Stimulated activated CD4-positive, alpha-beta T cell treated with anti-CD3 and anti-CD28 coated beads, Interleukin-15, amount 100 ng/mL, for 48 hours (primary cell): ENCODE results near the gene C19orf85.
"Not testable (repeated sequence)": the region's sequence is repeated elsewhere in the genome, so short reads cannot be mapped to it uniquely, and the experiment has no call there.

ENCODE experiments used
- DNase-seq, 2 donors: peaks; one replicate each; pipeline ENCODE4 v3.0.0-alpha.2; 2020; ENCODE audit warnings: low read depth in 2 of 2

C19orf85 gene

DNA sequence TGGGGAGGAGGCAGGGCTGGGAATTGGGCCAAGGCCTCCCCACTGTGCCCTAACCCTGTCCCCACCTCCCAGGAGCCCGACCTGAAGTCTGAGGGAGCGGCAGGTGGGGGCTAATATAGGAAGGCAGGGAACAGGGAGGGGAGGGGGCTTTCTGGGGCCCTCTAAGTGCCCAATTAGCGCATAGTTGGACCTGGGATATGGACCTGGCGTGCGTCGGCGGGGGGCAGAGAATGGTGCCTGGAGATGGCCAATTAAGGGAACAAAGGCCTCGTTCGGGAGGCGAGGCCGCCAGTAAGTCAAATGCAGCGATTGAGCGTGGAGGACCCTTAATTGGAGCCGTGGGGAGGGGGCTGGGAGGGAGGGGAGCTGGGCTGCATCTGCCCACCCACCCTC is at the start of gene C19orf85:
TSS of gene C19orf85 (minus strand) at position 90 of the 393 bp plus-strand sequence. CDS start 197 bp downstream, outside the sequence.
- DNase-seq = no peak

GRCh38 chr19:55508120-55508519 is 43.6 kb upstream of the C19orf85 start:
- DNase-seq = no peak

DNA sequence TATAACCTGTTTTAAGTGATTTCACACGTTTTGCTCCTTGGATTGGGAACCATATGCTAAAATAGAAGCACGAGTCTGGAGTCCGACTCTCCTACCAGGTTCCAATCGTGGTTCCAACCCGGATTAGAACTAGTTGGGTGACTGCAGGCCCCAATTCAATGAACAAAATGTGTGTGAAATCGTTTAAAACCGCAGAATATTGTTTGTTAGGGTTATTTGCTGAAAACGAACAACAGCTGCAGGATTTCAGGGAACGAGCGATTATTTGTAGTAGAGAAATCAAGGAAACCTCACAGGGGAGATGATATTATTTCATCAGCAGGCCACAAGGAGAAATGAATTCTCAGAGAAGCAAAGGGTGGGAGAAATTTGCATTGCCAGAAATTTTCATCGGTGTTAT is 40.4 kb upstream of the C19orf85 start:
- no peak for DNase-seq

DNA sequence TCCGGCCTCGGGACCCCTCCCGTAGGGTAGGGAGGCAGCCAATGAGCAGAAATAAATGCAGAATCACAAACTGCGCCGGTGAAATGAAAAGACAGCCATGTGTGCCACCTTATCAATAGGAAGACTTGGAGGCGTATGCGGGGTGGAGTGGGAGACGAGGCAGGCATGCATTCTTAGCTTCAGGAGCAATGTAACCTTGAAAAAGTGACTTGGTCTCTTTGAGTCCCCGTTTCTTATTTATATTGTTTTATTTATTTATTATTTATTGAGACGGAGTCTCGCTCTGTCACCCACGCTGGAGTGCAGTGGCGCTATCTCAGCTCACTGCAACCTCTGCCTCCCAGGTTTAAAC is 39.7 kb upstream of the C19orf85 start:
- DNase-seq = no peak

DNA sequence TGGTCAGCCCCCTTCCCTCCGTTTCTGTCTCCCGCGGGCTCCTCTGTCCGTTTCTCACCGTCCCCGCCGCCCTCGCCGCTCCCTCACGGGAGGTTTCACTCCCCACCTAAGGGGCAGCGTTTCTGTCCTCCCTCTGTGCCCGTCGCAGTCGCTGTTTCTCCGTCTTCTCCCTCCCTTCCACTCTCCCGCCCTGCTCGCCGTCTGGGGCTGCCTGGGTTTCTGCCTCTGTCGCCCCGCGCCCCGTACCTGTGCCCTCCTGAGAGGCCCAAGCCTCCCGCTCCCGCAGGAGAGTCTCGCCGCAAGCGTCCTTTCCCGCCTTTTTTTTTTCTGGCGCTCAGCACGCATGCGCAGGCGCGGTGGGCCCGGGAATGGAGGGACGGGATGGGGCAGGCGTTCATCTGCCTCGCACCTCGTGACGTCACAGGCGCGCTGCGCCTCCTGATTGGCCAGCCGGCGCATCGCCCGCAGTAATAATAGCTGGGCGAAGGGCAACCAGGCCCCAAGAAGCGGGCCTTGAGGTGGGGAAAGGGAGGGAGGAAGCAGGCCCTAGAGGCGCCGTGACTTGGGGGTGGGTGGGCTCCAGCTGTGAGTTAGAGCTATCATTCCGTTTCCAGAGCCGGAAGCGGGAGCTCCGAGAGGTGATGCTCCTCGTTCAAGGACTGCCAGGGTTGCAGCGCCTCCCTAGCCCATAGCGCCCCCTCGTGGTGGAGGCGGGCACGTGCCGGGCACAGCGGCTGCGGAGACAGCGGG is 39.1 kb upstream of the C19orf85 start:
- DNase-seq = peak; percentile 89 to 92

GRCh38 chr19:55503157-55503501 is 38.6 kb upstream of the C19orf85 start:
- no peak for DNase-seq

- DNase-seq = no peak
Measured at GRCh38 chr19:55502197-55502952, 37.8 kb upstream of the C19orf85 start.

GRCh38 chr19:55500368-55500952 is 35.9 kb upstream of the C19orf85 start:
- DNase-seq = no peak

DNA sequence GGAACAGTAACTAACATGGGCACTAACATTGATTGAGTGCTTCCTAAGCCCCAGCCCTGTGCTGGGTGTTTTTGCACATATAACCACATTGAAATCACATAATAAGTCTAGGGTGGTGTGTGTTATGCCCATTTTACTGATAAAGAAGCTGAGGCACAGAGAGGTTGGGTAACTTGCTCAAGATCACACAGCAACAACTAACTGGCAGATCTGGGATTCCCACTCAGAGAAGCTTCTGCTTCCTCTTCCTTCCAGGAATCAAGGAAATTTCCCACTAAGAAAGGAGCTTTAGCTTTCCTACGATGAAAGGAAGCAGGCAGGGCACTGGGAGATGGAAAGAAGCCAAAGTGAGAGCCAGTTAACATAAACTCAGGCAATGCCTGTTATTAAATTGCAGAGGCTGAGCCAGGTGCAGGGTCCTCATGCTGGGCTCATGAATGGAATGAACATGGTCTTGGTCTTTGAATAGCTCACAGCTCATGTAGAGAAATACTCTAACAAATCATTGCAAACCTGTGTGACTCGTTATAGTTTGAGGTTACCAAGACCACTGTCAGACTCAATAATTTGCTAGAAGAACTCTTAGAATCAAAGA is 33.8 kb upstream of the C19orf85 start:
- no peak for DNase-seq

DNA sequence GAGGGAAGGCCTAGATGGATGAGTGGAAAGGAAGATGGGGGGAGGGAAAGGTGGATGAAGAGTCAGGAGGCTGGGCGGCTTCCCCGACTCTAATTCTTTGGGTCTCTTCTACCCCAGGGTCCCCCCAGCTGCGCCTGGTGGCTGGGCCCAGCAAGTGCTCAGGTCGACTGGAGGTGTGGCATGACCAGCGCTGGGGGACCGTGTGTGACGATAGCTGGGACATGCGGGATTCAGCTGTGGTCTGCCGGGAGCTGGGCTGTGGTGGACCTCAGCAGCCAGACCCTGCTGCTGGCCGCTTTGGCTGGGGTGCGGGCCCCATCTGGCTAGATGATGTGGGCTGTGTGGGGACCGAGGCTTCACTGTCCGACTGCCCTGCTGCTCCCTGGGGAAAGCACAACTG is 33.2 kb upstream of the C19orf85 start:
- DNase-seq = no peak

GRCh38 chr19:55496820-55497219 is 32.3 kb upstream of the C19orf85 start:
- DNase-seq = not testable (repeated sequence)

DNA sequence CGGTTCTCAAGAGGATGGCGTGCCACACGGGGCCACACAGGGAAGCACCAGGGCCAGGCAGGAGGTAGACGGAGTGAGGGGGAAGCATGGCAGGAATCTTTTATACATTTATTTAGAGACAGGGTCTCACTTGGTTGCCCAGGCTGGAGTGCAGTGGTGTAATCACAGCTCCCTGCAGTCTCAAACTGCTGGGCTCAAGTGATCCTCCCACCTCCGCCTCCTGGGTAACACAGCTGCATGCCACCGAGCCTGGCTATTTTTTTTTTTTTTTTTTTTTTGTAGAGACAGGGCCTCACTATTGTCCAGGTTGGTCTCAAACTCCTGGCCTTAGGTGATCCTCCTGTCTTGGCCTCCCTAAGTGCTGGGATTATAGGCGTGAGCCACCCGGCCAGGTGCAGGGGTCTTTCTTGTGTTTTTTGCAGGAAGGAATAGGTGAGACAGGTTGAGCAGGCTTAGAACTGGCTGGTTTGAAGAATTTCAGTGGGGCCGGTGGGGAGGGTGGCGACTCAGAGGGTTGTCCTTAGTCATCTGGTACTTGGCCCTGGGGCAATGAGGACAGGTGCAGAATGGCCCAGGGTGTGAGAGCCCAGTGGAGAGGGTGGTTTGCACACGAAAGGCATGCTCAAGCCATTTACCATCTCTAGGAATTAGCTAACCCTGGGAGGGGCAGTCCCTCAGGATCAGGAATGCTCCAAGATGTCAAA is 31.2 kb upstream of the C19orf85 start:
- no peak for DNase-seq

- no peak for DNase-seq
Measured at GRCh38 chr19:55494172-55494761, 29.7 kb upstream of the C19orf85 start.

DNA sequence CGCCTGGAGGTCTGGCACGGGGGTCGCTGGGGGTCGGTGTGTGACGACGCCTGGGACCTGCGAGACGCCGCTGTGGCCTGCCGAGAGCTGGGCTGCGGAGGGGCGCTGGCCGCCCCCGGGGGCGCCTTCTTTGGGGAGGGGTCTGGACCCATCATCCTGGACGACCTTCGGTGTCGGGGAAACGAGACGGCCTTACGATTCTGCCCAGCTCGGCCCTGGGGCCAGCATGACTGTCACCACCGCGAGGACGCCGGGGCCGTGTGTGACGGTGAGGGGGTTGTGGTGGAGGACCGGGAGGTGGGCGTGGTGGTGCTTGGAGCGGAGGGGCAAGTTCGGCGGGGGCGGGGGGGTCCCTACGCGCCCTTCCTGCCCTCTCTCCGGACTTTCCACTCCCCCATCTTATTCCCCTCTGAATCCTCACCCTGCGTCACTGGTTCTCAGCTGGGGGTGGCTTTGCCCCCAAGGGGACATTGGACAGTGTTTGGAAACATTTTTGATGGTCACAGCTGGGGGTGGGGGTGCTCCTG is 29.2 kb upstream of the C19orf85 start:
- DNase-seq = no peak

- DNase-seq = no peak
Measured at GRCh38 chr19:55493052-55493644, 28.6 kb upstream of the C19orf85 start.

DNA sequence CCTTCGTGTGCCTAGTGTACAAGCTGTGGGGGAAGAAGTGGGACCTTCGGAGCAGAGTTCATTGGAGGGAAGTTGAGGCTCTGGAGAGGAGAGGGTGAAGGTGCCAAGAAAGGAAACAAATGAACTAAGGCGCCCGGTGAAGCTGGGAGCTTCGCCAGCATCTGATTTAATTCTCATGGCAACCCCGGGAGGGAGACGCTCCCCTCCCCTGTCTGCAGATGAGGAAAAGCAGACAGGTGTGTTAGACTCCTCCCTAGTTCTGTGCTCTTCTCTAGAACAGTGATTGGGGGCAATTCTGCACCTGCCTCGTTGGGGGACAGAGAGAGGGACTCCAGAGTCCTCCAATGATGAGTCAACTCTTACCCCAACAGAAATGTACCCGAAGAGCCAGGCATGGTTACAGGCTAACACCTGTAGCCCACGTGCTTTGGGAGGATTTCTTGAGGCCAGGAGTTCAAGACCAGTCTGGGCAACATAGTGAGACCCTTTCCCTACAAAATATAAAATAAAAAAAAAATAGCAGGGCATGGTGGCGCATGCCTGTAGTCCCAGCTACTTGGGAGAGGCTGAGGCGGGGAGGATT is 27.9 kb upstream of the C19orf85 start:
- DNase-seq = no peak

- no peak for DNase-seq
Measured at GRCh38 chr19:55491546-55492360, 27.2 kb upstream of the C19orf85 start.

DNA sequence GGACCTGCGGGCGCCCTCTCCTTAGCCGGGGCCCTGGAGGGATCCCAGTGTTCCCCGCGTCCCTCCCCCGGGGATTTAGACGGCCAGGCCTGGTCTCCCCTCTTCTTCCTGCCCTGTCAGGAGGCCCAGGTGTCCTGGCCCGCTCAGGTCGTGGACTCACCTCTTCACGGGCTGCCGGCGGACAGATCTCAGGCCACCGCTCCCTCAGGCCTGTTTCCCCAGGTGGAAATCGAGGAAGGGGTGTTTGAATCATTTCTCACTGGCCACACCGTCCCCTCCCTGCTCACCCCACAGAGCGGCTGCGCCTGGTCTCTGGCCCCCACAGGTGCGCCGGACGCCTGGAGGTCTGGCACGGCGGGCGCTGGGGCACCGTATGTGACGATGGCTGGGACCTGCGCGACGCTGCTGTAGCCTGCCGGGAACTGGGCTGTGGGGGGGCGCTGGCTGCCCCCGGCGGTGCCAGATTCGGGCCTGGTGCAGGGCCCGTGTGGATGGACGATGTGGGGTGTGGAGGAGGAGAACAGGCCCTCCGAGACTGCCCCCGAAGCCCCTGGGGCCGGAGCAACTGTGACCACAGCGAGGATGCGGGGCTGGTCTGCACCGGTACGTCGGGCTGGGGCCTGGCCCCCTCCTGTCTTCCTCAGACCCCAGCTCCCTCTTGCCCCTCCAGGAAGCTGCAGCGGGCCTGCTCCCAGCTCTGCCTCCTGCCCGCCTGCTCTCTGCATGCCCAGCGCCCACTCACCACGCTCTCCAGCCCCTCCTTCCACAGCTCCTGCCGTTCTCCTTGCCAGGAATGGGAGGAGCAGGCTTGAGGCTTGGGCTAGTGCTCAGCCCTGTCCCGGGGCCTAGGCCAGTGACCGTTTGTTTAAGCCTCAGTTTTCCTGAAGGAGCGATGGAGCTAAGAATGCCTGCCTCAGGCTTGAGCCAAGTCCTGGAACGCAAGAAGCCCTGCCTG is 26.2 kb upstream of the C19orf85 start:
- DNase-seq = no peak
